Mucosa of rectum (tissue), 2 donors: ENCODE measurements around the gene LPCAT1.
"Not testable (repeated sequence)": the region's sequence is repeated elsewhere in the genome, so short reads cannot be mapped to it uniquely, and the experiment has no call there.

Source experiments
- H3K27ac ChIP-seq, 2 donors: one replicate each; pipeline ENCODE4 v1.7.0; 2013; ENCODE audit warnings: inconsistent platforms in 2 of 2, low read depth in 2 of 2, low read length in 2 of 2
- H3K27me3 ChIP-seq, 2 donors: one replicate each; pipeline ENCODE4 v1.7.0; 2013; ENCODE audit warnings: low read length in 2 of 2; ENCODE audit not compliant: control insufficient read depth in 2 of 2, insufficient read depth in 2 of 2
- H3K36me3 ChIP-seq, 2 donors: one replicate each; pipeline ENCODE4 v1.7.0; 2013; ENCODE audit warnings: low read length in 2 of 2; ENCODE audit not compliant: control insufficient read depth in 2 of 2, insufficient read depth in 2 of 2
- H3K4me1 ChIP-seq, 2 donors: one replicate each; pipeline ENCODE4 v1.7.0; 2013; ENCODE audit warnings: low read length in 2 of 2, mild to moderate bottlenecking in 1 of 2; ENCODE audit not compliant: control insufficient read depth in 2 of 2, insufficient read depth in 2 of 2
- H3K4me3 ChIP-seq, 2 donors: one replicate each; pipeline ENCODE4 v1.7.0; 2013; ENCODE audit warnings: low read length in 2 of 2
- H3K9ac ChIP-seq, 2 donors: one replicate each; pipeline ENCODE4 v1.7.0; 2013; ENCODE audit warnings: low read length in 2 of 2, low read depth in 1 of 2, mild to moderate bottlenecking in 1 of 2
- H3K9me3 ChIP-seq, 2 donors: one replicate each; pipeline ENCODE4 v1.7.0; 2013; ENCODE audit warnings: low read length in 2 of 2; ENCODE audit not compliant: control insufficient read depth in 2 of 2
- donor health status: healthy.
- donor health status: Normal muscosa, but diverticular disease.

Gene LPCAT1

GRCh38 chr5:1540166-1540565 is 16.4 kb upstream of the LPCAT1 start:
- Histone ChIP-seq H3K9ac (no peak overlapping the region), H3K27ac (no peak overlapping the region), H3K4me1 (no peaks in the 10 kb centered on the region), H3K27me3 (no peaks in the 10 kb centered on the region), H3K9me3 (no peaks in the 10 kb centered on the region), H3K36me3 (no peaks in the 10 kb centered on the region), H3K4me3 (no peak overlapping the region)

- H3K4me3 ChIP-seq, H3K36me3 ChIP-seq, H3K27me3 ChIP-seq, H3K4me1 ChIP-seq, H3K9me3 ChIP-seq, H3K27ac ChIP-seq, H3K9ac ChIP-seq: not testable (repeated sequence)
Observed at GRCh38 chr5:1539393-1540161, 15.8 kb upstream of the LPCAT1 start.

- Histone ChIP-seq H3K4me3 (no peak overlapping the region), H3K9ac (no peak overlapping the region), H3K36me3 (no peaks in the 10 kb centered on the region), H3K4me1 (no peaks in the 10 kb centered on the region), H3K27me3 (no peaks in the 10 kb centered on the region), H3K9me3 (no peaks in the 10 kb centered on the region), H3K27ac (no peak overlapping the region)
Observed at GRCh38 chr5:1538741-1539392, 15.1 kb upstream of the LPCAT1 start.

GRCh38 chr5:1538276-1538675 is 14.5 kb upstream of the LPCAT1 start:
- H3K4me1 ChIP-seq: no peaks in the 10 kb centered on the region
- H3K9ac ChIP-seq: no peak overlapping the region
- no peaks in the 10 kb centered on the region for H3K36me3 ChIP-seq
- no peaks in the 10 kb centered on the region for H3K27me3 ChIP-seq
- H3K9me3 ChIP-seq: no peaks in the 10 kb centered on the region
- H3K4me3 ChIP-seq: no peak overlapping the region
- H3K27ac ChIP-seq: no peak overlapping the region

GRCh38 chr5:1537603-1538154 is 13.9 kb upstream of the LPCAT1 start:
- Histone ChIP-seq H3K4me1 (no peaks in the 10 kb centered on the region), H3K27me3 (no peaks in the 10 kb centered on the region), H3K27ac (no peak overlapping the region), H3K4me3 (no peak overlapping the region), H3K36me3 (no peaks in the 10 kb centered on the region), H3K9ac (no peak overlapping the region), H3K9me3 (no peaks in the 10 kb centered on the region)

- peak overlapping the region; percentile 30 to 70 for H3K27ac ChIP-seq
- H3K9ac ChIP-seq: no peak overlapping the region
- H3K4me1 ChIP-seq: no peaks in the 10 kb centered on the region
- H3K27me3 ChIP-seq: no peaks in the 10 kb centered on the region
- H3K36me3 ChIP-seq: no peaks in the 10 kb centered on the region
- peak overlapping the region in 1 of 2 donors; percentile 64 for H3K4me3 ChIP-seq
- H3K9me3 ChIP-seq: no peaks in the 10 kb centered on the region
Observed at GRCh38 chr5:1536871-1537602, 13.3 kb upstream of the LPCAT1 start.

- peak overlapping the region in 1 of 2 donors; percentile 0 for H3K9ac ChIP-seq
- H3K4me3 ChIP-seq: peak overlapping the region in 1 of 2 donors; percentile 64
- H3K27ac ChIP-seq: peak overlapping the region in 1 of 2 donors; percentile 70
- H3K4me1 ChIP-seq: no peaks in the 10 kb centered on the region
- no peaks in the 10 kb centered on the region for H3K27me3 ChIP-seq
- no peaks in the 10 kb centered on the region for H3K9me3 ChIP-seq
- no peaks in the 10 kb centered on the region for H3K36me3 ChIP-seq
Observed at GRCh38 chr5:1536322-1536845, 12.6 kb upstream of the LPCAT1 start.

- no peaks in the 10 kb centered on the region for H3K36me3 ChIP-seq
- no peak overlapping the region for H3K9ac ChIP-seq
- H3K4me3 ChIP-seq: no peak overlapping the region
- no peaks in the 10 kb centered on the region for H3K4me1 ChIP-seq
- H3K27me3 ChIP-seq: no peaks in the 10 kb centered on the region
- no peak overlapping the region for H3K27ac ChIP-seq
- H3K9me3 ChIP-seq: no peaks in the 10 kb centered on the region
Observed at GRCh38 chr5:1535646-1536045, 11.9 kb upstream of the LPCAT1 start.

GRCh38 chr5:1532384-1532783 is 8.6 kb upstream of the LPCAT1 start:
- H3K36me3 ChIP-seq: no peaks in the 10 kb centered on the region
- no peaks in the 10 kb centered on the region for H3K27me3 ChIP-seq
- H3K27ac ChIP-seq: no peak overlapping the region
- H3K4me3 ChIP-seq: no peak overlapping the region
- H3K4me1 ChIP-seq: no peaks in the 10 kb centered on the region
- no peaks in the 10 kb centered on the region for H3K9me3 ChIP-seq
- H3K9ac ChIP-seq: no peak overlapping the region

- H3K4me1 ChIP-seq: peaks cover under 1 to 2% of the 10 kb centered on the region in 2 donors
- no peaks in the 10 kb centered on the region for H3K36me3 ChIP-seq
- no peaks in the 10 kb centered on the region for H3K27me3 ChIP-seq
Observed at GRCh38 chr5:1529498-1529897, 5.7 kb upstream of the LPCAT1 start.

More at GRCh38 chr5:1529498-1529897, 5.7 kb upstream of the LPCAT1 start:
- Histone ChIP-seq H3K9ac (no peak overlapping the region), H3K9me3 (no peaks in the 10 kb centered on the region), H3K4me3 (no peak overlapping the region), H3K27ac (no peak overlapping the region)
